ENCODE results near the gene FBXO44.

GRCh38 chr1:11628767-11629166 lies 25.9 kb upstream of the FBXO44 start:
- TF ChIP-seq, protein P1, sequence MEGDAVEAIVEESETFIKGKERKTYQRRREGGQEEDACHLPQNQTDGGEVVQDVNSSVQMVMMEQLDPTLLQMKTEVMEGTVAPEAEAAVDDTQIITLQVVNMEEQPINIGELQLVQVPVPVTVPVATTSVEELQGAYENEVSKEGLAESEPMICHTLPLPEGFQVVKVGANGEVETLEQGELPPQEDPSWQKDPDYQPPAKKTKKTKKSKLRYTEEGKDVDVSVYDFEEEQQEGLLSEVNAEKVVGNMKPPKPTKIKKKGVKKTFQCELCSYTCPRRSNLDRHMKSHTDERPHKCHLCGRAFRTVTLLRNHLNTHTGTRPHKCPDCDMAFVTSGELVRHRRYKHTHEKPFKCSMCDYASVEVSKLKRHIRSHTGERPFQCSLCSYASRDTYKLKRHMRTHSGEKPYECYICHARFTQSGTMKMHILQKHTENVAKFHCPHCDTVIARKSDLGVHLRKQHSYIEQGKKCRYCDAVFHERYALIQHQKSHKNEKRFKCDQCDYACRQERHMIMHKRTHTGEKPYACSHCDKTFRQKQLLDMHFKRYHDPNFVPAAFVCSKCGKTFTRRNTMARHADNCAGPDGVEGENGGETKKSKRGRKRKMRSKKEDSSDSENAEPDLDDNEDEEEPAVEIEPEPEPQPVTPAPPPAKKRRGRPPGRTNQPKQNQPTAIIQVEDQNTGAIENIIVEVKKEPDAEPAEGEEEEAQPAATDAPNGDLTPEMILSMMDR (conservative IDR thresholded peaks at IDR 0.05; ENCODE audit: low read depth, low read length) = no peak
- TF ChIP-seq EZH2 (IDR thresholded peaks at IDR 0.05; ENCODE audit: borderline replicate concordance, low read depth, low read length, poor library complexity, severe bottlenecking) = no peak
